ENCODE measurements around the gene SEPTIN11.
"Not testable (repeated sequence)": the region's sequence is repeated elsewhere in the genome, so short reads cannot be mapped to it uniquely, and the experiment has no call there.

SEPTIN11 gene

GRCh38 chr4:76957004-76957738 is 7.6 kb downstream of the SEPTIN11 start:
- TF ChIP-seq, protein P1, sequence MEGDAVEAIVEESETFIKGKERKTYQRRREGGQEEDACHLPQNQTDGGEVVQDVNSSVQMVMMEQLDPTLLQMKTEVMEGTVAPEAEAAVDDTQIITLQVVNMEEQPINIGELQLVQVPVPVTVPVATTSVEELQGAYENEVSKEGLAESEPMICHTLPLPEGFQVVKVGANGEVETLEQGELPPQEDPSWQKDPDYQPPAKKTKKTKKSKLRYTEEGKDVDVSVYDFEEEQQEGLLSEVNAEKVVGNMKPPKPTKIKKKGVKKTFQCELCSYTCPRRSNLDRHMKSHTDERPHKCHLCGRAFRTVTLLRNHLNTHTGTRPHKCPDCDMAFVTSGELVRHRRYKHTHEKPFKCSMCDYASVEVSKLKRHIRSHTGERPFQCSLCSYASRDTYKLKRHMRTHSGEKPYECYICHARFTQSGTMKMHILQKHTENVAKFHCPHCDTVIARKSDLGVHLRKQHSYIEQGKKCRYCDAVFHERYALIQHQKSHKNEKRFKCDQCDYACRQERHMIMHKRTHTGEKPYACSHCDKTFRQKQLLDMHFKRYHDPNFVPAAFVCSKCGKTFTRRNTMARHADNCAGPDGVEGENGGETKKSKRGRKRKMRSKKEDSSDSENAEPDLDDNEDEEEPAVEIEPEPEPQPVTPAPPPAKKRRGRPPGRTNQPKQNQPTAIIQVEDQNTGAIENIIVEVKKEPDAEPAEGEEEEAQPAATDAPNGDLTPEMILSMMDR (IDR thresholded peaks at IDR 0.05; ENCODE audit: control insufficient read depth, extremely low read depth, insufficient read depth), result no peak
- no peak for DNase-seq (ENCODE audit: low read depth)
- H3K4me3 ChIP-seq (ENCODE audit: low read depth, low read length), result no peak overlapping the region

DNA sequence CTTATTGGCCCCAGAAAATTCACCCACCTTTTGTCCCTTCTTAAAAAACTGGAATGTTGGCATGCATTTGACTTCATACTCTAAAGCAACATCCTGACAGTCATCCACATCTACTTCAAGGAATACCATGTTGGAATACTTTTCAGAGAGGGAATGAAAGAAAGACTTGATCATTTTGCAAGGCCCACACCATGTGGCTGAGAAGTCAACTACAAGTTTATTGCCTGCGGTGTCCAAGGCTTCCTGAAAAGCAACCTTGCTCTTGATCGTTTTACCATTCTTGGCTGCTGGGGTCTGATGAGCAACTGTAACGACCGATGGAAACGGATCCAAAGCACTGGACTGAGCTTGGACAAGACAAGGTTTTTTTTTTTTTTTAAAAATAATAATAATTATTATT is 9.3 kb downstream of the SEPTIN11 start:
- no peak overlapping the region for H3K4me3 ChIP-seq (ENCODE audit: low read depth, low read length)
- TF ChIP-seq, protein P1 (IDR thresholded peaks at IDR 0.05; ENCODE audit: control insufficient read depth, extremely low read depth, insufficient read depth), result no peak
- no peak for DNase-seq (ENCODE audit: low read depth)

DNA sequence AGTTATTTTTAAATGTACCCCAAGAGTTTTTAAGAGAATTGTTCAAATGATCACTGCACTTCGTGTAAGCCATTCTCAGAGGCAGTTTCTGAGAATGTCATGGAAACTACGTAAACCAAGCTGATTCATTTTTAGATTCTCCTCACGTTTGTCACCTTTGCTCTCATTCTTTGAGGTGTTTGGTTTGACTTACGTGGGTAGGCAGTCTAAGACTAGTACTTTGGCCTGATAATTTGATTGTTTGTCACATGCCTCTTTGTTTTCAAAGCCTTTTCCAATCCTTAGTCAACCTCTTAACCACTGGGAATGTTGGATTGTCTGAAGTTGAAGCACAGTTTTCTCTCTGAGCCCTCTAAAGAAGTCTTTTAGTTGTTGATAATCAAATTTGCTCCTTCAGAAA is 10.5 kb downstream of the SEPTIN11 start:
- TF ChIP-seq, protein P1 (IDR thresholded peaks at IDR 0.05; ENCODE audit: control insufficient read depth, extremely low read depth, insufficient read depth), result no peak
- no peak overlapping the region for H3K4me3 ChIP-seq (ENCODE audit: low read depth, low read length)
- no peak for DNase-seq (ENCODE audit: low read depth)

DNA sequence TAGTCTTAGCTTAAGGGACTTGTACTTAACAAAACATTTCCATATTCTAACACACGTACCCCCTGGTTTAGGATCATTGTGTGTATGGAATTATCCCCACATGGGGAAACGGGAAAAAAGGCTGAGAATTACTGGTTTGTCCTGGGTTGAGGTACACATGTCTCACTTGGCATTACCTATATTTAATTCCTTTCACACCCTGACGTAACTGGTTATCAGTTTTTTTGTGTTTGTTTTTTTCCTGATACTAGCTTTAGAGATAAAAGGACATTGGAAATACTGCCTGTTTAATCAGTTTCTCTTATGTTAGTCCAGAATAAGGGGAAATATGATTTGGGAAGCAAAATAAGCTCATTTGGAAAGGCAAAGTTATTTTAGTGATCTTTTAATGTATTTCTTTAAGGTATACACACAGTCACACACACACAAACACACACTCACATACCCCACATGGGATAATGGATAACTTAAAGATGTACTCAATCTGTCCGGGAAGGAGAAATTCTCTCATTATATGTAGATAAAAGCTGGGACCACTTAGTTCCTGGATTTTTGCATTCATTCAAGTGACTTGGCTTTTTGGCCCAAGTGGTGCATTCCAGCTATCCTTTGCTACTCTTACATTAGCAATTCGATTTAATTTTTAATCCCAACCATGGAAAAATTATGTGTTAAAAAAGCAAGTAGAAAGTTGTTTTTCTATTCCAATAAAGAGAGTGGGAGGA is 13.0 kb downstream of the SEPTIN11 start:
- no peak overlapping the region for H3K4me3 ChIP-seq (ENCODE audit: low read depth, low read length)
- TF ChIP-seq, protein P1 (IDR thresholded peaks at IDR 0.05; ENCODE audit: control insufficient read depth, extremely low read depth, insufficient read depth), result no peak

GRCh38 chr4:76963131-76963750 is 13.7 kb downstream of the SEPTIN11 start:
- DNase-seq (ENCODE audit: low read depth), result no peak
- H3K4me3 ChIP-seq (ENCODE audit: low read depth, low read length), result no peak overlapping the region
- TF ChIP-seq, protein P1 (IDR thresholded peaks at IDR 0.05; ENCODE audit: control insufficient read depth, extremely low read depth, insufficient read depth), result no peak

More for the DNA sequence above, 13.0 kb downstream of the SEPTIN11 start:
- DNase-seq (ENCODE audit: low read depth), result no peak

DNA sequence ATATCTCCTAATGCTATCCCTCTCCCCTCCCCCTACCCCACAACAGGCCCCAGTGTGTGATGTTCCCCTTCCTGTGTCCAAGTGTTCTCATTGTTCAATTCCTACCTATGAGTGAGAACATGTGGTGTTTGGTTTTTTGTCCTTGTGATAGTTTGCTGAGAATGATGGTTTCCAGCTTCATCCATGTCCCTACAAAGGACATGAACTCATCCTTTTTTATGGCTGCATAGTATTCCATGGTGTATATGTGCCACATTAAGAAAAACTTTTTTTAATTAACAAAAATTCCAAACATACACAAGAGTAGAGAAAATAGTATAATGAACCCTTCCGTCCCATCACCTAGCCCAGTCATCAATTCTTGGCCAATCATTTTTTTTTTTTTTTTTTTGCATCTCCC is 14.4 kb downstream of the SEPTIN11 start:
- H3K4me3 ChIP-seq (ENCODE audit: low read depth, low read length); DNase-seq (ENCODE audit: low read depth): not testable (repeated sequence)

DNA sequence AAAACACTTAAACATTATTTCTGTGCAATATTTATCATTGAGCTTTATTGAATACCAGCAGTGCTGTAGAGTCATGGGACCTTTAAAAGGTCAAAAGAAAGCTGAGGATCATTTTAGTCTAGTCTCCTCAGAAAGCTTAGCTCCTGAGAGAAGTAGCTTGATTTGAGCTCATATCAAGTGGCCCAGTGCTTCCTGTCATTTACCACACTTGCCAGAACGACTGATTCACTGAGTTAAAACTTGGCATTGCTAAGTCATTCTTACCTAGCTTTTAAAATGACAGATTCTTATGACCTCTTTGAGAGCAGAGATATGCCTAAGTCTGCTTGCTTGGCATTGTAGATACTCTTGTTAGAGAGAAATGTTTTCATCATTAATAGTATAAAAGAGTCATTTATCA is 15.2 kb downstream of the SEPTIN11 start:
- no peak for DNase-seq (ENCODE audit: low read depth)
- no peak overlapping the region for H3K4me3 ChIP-seq (ENCODE audit: low read depth, low read length)
- TF ChIP-seq, protein P1 (IDR thresholded peaks at IDR 0.05; ENCODE audit: control insufficient read depth, extremely low read depth, insufficient read depth), result no peak
